Sigmoid colon (tissue), 7 donors: ENCODE results near the gene WRAP73. TPM values are rescaled to one million over a fixed set of nuclear protein-coding genes. Genes with fewer than 3 reads are reported as not detected.

Source experiments
- DNase-seq: peaks from one replicate; pipeline ENCODE4 v3.0.0-alpha.2; 2019
- H3K27ac ChIP-seq, 4 donors: fragments of 200-600 bp; sonication (generic); one replicate each; pipeline ENCODE4 v1.5.1; 2016 to 2019; ENCODE audit warnings: mild to moderate bottlenecking in 1 of 4
- H3K27me3 ChIP-seq, 3 donors: fragments of 200-600 bp; sonication (generic); one replicate each; pipeline ENCODE4 v1.5.1; 2019; ENCODE audit warnings: mild to moderate bottlenecking in 1 of 3
- H3K36me3 ChIP-seq, 4 donors: fragments of 200-600 bp; sonication (generic); one replicate each; pipeline ENCODE4 v1.5.1; 2016 to 2019
- H3K4me1 ChIP-seq, 4 donors: fragments of 200-600 bp; sonication (generic); one replicate each; pipeline ENCODE4 v1.5.1; 2017 to 2019
- H3K4me3 ChIP-seq, 4 donors: fragments of 200-600 bp; sonication (generic); one replicate each; pipeline ENCODE4 v1.5.1; 2017 to 2019; ENCODE audit warnings: mild to moderate bottlenecking in 2 of 4, moderate library complexity in 1 of 4
- H3K9me3 ChIP-seq, 4 donors: fragments of 200-600 bp in 3 of 4; sonication (generic) in 3 of 4; one replicate each; pipeline versions ENCODE4 v1.5.1 to v1.6.1; 2013 to 2019
- EP300 ChIP-seq, 4 donors: sonication (generic); formaldehyde crosslinking; IDR thresholded peaks; one replicate each; pipeline ENCODE4 v1.6.1; 2017; ENCODE audit warnings: antibody characterized with exemption in 4 of 4
- POLR2A ChIP-seq, 2 donors: fragments of 450-650 bp; IDR thresholded peaks; one replicate each; pipeline ENCODE4 v1.6.1; 2016; ENCODE audit warnings: antibody characterized with exemption in 2 of 2, mild to moderate bottlenecking in 2 of 2, moderate library complexity in 2 of 2
- POLR2AphosphoS5 ChIP-seq, 4 donors: sonication (generic); formaldehyde crosslinking; IDR thresholded peaks; one replicate each; pipeline ENCODE4 v1.6.1; 2017; ENCODE audit warnings: antibody characterized with exemption in 4 of 4
- WGBS, 2 donors: extraction: QIAGEN DNeasy Blood & Tissue Kit; methylation state at CpG; one replicate each; pipeline ENCODE4 v1.1.7; 2013; 5-methylcytosine and 5-hydroxymethylcytosine counted together
- intact Hi-C: fragments of 100-400 bp; cut with DNase I; formaldehyde crosslinking; loops from one replicate; pipeline ENCODE4 v1.15.1; 2023
- polyA plus RNA-seq, 3 donors: library from polyadenylated mRNA; stranded (reverse); fragments of 200-250 nt; gene quantifications; one replicate each; pipeline ENCODE4 v1.2.3, GENCODE V29; 2013
- total RNA-seq, 4 donors: library from RNA; depleted of rRNA; stranded (reverse); fragments of >200 nt; gene quantifications; one replicate each; pipeline ENCODE4 v1.1.0, GENCODE V29; 2016
- TF ChIP-seq, protein P1 (sequence below), 4 experiments: fragments of 450-650 bp in 3 of 4; fragments of 200-600 bp in 1 of 4; IDR thresholded peaks; one replicate each; pipeline ENCODE4 v1.5.1; 2016 to 2019; ENCODE audit warnings: antibody characterized with exemption in 4 of 4, mild to moderate bottlenecking in 3 of 4, moderate library complexity in 2 of 4
- donor health status: healthy with polysubstance abuse.
- donor health status: Bipolar disorder and iron deficiency.
- donor health status: healthy.

WRAP73 gene
- total and polyA plus RNA-seq, 7 donors = 11.4 to 24.2 (median 17.2) TPM

DNA sequence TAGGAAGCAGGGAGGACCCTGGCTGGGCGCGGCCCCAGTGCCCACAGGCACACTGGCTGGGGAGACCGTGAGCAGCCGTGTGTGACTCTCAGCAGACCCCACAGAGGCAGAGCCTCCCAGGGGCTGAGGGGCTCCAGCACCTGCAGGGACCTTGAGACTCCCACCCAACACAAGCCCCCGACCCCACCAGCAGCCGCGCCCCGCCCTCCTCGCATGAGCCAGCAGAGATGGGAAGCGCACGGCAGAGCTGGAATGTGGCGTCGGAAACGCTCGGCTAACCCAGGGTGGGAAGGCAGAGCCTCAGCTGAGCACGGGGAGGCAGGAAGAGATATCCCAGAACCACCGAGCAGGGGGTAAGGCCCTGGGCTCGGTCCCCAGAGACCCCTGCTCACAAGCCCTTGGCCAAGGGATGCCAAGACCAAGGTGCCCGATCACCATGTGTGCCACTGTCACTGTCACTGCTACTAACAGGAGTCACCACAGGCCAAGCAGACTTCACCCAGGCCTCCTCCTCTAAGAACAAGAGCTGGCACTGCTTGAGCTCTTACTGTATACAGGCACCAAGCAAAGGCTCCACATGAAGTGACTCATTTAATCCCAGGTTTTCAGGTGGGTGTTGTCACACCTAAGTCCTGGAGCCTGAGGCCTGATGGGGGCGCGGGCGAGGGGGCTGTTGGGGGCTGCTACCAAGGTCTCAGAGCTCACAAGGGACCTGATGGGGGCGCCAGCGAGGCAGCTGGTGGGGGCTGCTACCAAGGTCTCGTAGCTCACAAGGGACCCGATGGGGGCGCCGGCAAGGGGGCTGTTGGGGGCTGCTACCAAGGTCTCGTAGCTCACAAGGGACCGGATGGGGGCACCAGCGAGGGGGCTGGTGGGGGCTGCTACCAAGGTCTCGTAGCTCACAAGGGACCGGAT lies 58.7 kb downstream of the WRAP73 start:
- H3K4me3 ChIP-seq = no peak overlapping the region
- H3K36me3 ChIP-seq = no peaks in the 10 kb centered on the region
- H3K27me3 ChIP-seq = no peaks in the 10 kb centered on the region
- intact Hi-C loops = no loop called here
- 74 to 86% methylated on average over 33 of the region's 33 CpGs for WGBS, 2 donors
- H3K4me1 ChIP-seq = no peaks in the 10 kb centered on the region
- TF ChIP-seq POLR2AphosphoS5 (IDR thresholded peaks at IDR 0.05) (no peak), POLR2A (IDR thresholded peaks at IDR 0.05) (no peak), EP300 (IDR thresholded peaks at IDR 0.05) (no peak)
- TF ChIP-seq, protein P1, sequence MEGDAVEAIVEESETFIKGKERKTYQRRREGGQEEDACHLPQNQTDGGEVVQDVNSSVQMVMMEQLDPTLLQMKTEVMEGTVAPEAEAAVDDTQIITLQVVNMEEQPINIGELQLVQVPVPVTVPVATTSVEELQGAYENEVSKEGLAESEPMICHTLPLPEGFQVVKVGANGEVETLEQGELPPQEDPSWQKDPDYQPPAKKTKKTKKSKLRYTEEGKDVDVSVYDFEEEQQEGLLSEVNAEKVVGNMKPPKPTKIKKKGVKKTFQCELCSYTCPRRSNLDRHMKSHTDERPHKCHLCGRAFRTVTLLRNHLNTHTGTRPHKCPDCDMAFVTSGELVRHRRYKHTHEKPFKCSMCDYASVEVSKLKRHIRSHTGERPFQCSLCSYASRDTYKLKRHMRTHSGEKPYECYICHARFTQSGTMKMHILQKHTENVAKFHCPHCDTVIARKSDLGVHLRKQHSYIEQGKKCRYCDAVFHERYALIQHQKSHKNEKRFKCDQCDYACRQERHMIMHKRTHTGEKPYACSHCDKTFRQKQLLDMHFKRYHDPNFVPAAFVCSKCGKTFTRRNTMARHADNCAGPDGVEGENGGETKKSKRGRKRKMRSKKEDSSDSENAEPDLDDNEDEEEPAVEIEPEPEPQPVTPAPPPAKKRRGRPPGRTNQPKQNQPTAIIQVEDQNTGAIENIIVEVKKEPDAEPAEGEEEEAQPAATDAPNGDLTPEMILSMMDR (IDR thresholded peaks at IDR 0.05) = no peak
- H3K9me3 ChIP-seq = no peaks in the 10 kb centered on the region
- DNase-seq = no peak
- no peak overlapping the region for H3K27ac ChIP-seq

DNA sequence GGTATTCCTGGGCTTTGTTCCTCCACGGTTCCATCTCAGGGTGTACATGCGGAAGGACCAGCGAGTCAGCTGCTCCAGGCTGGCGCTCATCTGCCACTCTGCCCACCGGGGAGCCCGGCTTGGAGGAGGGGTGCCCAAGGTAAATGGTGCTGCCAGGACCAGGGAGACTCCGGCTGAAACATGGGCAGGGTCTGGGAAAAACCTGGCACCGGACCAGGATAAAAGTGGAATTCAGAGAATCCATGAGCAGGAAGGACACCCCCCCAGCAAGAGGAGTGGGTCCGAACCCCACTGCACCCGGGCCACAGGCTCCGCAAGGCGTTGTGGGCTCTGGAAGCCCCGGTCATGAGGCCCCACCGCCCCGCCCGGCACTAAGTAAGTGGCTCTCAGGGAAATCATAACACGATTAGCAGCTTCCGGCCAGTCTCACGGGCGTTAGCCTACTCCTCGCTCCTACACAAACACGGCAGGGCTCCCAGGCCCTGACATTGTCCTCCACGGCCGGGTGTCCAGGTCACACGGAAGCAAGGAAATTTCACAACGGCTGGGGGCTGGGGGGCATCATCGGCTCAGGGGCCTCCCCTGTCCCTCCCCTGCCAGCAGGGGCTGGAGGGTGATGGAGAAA lies 59.7 kb downstream of the WRAP73 start:
- TF ChIP-seq, protein P1 (IDR thresholded peaks at IDR 0.05) = no peak
- TF ChIP-seq POLR2A (IDR thresholded peaks at IDR 0.05) (no peak), POLR2AphosphoS5 (IDR thresholded peaks at IDR 0.05) (no peak), EP300 (IDR thresholded peaks at IDR 0.05) (no peak)
- Histone ChIP-seq H3K36me3 (no peaks in the 10 kb centered on the region), H3K27me3 (no peaks in the 10 kb centered on the region), H3K4me3 (no peak overlapping the region), H3K27ac (no peak overlapping the region), H3K4me1 (no peaks in the 10 kb centered on the region), H3K9me3 (no peaks in the 10 kb centered on the region)
- intact Hi-C loops = no loop called here
- no peak for DNase-seq
- 35 to 66% methylated on average over 27 of the region's 27 CpGs for WGBS, 2 donors

DNA sequence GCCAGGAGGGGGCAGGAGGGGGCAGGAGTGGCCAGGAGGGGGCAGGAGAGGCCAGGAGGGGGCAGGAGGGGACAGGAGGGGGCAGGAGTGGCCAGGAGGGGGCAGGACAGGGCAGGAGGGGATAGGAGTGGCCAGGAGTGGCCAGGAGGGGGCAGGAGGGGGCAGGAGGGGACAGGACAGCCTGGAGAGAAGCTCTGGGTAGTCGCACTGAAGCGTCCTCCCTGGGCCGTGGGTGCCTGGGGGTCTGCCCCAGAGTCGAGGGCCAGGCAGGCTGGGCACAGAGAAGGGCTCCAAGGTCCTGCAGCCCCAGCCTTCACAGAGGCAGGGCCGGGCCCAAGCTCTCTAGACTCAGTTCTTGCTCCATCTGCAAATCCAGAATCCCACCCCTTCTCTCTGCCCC lies 61.5 kb downstream of the WRAP73 start:
- intact Hi-C loops = no loop called here
- Histone ChIP-seq H3K9me3 (no peaks in the 10 kb centered on the region), H3K4me3 (no peak overlapping the region), H3K4me1 (no peaks in the 10 kb centered on the region), H3K27ac (no peak overlapping the region), H3K36me3 (no peaks in the 10 kb centered on the region), H3K27me3 (no peaks in the 10 kb centered on the region)
- 74 to 94% methylated on average over 5 of the region's 5 CpGs for WGBS, 2 donors
- DNase-seq = no peak
- no peak for TF ChIP-seq POLR2AphosphoS5 (IDR thresholded peaks at IDR 0.05)
- TF ChIP-seq, protein P1 (IDR thresholded peaks at IDR 0.05) = no peak
- no peak for TF ChIP-seq POLR2A (IDR thresholded peaks at IDR 0.05)
- TF ChIP-seq EP300 (IDR thresholded peaks at IDR 0.05) = no peak

DNA sequence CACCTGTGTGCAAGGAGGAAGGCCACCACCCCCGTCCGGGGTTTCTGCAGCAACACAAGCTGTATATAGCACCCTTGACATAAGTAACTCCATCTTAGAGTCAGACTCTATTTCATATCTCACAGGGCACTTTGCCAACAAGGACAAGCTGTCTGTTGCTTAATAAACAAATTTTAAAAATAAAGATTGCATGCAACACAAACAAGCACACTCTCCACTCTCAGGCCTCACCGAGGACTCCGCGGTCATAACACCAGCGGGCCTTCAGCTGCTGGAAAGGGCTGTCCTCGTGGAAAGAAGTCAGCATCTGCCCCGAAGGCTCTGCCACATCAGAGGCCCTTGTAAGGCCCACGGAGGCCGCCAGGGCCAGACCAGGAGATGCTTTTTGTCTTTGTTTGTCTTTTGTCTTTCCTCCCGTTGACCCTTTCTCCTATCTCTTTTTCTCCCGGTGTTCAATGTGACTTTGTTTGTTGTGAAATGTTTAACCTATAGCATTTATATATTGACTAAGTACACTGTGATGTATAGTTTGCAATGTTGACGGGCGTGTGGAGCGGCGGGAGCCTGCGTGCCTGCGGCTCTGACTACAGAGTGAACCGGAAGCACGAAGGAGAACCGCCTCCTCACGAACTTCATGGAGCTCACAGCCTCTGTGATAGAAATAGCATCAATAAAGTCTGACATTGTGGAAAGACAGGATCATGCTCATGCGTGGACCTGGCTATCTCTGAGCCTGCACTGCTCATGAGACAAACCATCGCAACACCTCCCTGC lies 62.7 kb downstream of the WRAP73 start:
- 44 to 73% methylated on average over 24 of the region's 24 CpGs for WGBS, 2 donors
- Histone ChIP-seq H3K4me3 (no peak overlapping the region), H3K27me3 (peaks cover 0 to 9% (median 0%) of the 10 kb centered on the region in 3 donors), H3K4me1 (no peaks in the 10 kb centered on the region), H3K27ac (no peak overlapping the region), H3K36me3 (no peaks in the 10 kb centered on the region), H3K9me3 (no peaks in the 10 kb centered on the region)
- DNase-seq = no peak
- intact Hi-C loops = no loop called here
- no peak for TF ChIP-seq POLR2A (IDR thresholded peaks at IDR 0.05)
- TF ChIP-seq, protein P1 (IDR thresholded peaks at IDR 0.05) = no peak
- no peak for TF ChIP-seq POLR2AphosphoS5 (IDR thresholded peaks at IDR 0.05)
- no peak for TF ChIP-seq EP300 (IDR thresholded peaks at IDR 0.05)
